ENCODE measurements around the gene CSTF1. TPM values are rescaled to one million over a fixed set of nuclear protein-coding genes. Genes with fewer than 3 reads are reported as not detected.

Gene CSTF1
- polyA plus RNA-seq, 4 donors, result 9.2 to 28.2 (median 11.3) TPM

DNA sequence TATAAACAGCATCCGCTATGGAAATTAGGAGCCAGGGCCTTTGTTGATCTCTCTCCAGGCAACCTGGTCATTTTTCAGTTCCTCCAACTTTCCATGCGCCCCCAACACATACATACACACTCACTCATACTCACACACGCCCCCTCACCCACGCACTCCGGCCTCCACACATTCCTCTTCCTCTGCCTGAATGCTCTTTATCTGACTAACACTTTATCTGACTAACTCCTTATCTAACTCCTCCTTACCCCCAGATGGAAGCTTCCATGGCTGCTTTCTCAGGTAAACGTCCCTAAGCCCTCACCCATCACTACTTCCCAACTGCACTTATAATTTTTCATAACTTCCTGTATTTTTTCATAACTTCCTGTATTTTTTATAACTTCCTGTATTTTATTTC is 37.1 kb downstream of the CSTF1 start:
- Histone ChIP-seq H3K36me3 (ENCODE audit: control insufficient read depth in 3 of 3, insufficient read depth in 2 of 3, low read depth in 1 of 3, low read length in 3 of 3) (no peaks in the 10 kb centered on the region), H3K4me1 (ENCODE audit: control insufficient read depth in 3 of 3, insufficient read depth in 2 of 3, low read depth in 1 of 3, low read length in 2 of 3) (peaks cover 0 to 5% (median 0%) of the 10 kb centered on the region in 3 donors), H3K27me3 (ENCODE audit: control insufficient read depth in 3 of 3, insufficient read depth in 3 of 3, low read length in 3 of 3) (no peaks in the 10 kb centered on the region), H3K4me3 (ENCODE audit: low read depth in 1 of 3, low read length in 3 of 3) (no peak overlapping the region), H3K27ac (ENCODE audit: low read depth in 1 of 3, low read length in 2 of 3) (peak overlapping the region in 1 of 3 donors; percentile 17), H3K9me3 (ENCODE audit: control insufficient read depth in 2 of 2, insufficient read depth in 1 of 2, low read depth in 1 of 2, low read length in 1 of 2) (no peaks in the 10 kb centered on the region)
- FAIRE-seq (no peak), DNase-seq (no peak)
- WGBS, 3 donors, result 51 to 62% (median 60%) methylated on average over 6 of the region's 6 CpGs

DNA sequence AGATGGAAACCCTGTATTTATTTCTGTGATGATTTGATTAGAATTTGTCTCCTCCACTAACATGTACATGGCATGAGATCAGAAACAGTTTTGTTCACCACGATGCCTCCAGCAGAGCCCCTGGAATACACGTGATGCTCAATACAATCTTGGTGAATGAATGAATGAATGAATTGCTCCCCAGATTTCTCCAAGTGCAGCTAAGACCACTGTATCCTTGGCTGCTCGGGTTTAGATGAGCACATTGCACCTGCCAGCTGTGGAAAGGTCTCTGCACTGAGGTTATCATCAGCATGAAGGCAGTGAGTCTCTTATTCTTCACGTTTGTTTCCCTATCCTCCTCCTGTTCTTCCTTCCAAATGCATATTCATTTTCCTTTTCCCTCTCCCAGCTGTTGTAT is 37.5 kb downstream of the CSTF1 start:
- WGBS, 3 donors, result 40 to 55% (median 49%) methylated on average over 4 of the region's 4 CpGs
- DNase-seq (no peak), FAIRE-seq (no peak)
- Histone ChIP-seq H3K27ac (ENCODE audit: low read depth in 1 of 3, low read length in 2 of 3) (peak overlapping the region in 1 of 3 donors; percentile 35), H3K9me3 (ENCODE audit: control insufficient read depth in 2 of 2, insufficient read depth in 1 of 2, low read depth in 1 of 2, low read length in 1 of 2) (no peaks in the 10 kb centered on the region), H3K36me3 (ENCODE audit: control insufficient read depth in 3 of 3, insufficient read depth in 2 of 3, low read depth in 1 of 3, low read length in 3 of 3) (no peaks in the 10 kb centered on the region), H3K4me1 (ENCODE audit: control insufficient read depth in 3 of 3, insufficient read depth in 2 of 3, low read depth in 1 of 3, low read length in 2 of 3) (peaks cover 0 to 5% (median 0%) of the 10 kb centered on the region in 3 donors), H3K27me3 (ENCODE audit: control insufficient read depth in 3 of 3, insufficient read depth in 3 of 3, low read length in 3 of 3) (no peaks in the 10 kb centered on the region), H3K4me3 (ENCODE audit: low read depth in 1 of 3, low read length in 3 of 3) (no peak overlapping the region)

DNA sequence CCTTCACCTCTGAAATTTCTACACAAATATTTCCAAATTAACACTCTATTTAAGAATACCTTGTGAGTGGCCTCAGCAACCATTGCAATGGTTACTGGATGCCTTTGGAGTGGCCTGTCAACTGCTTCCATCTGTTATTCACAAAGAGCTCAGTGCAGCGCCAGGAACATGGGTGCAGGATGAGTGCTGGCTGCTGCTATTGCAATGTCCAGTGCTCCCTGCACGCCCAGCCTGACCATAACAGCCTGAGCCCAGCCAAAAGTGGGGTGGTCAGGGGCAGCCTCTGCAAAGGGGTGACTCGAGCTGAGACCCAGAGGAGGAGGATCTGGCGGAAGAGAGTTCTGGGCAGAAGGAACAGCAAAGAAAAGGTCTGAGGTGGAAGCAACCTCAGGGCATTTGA is 38.0 kb downstream of the CSTF1 start:
- Histone ChIP-seq H3K27ac (ENCODE audit: low read depth in 1 of 3, low read length in 2 of 3) (no peak overlapping the region), H3K4me3 (ENCODE audit: low read depth in 1 of 3, low read length in 3 of 3) (no peak overlapping the region), H3K36me3 (ENCODE audit: control insufficient read depth in 3 of 3, insufficient read depth in 2 of 3, low read depth in 1 of 3, low read length in 3 of 3) (no peaks in the 10 kb centered on the region), H3K9me3 (ENCODE audit: control insufficient read depth in 2 of 2, insufficient read depth in 1 of 2, low read depth in 1 of 2, low read length in 1 of 2) (no peaks in the 10 kb centered on the region), H3K4me1 (ENCODE audit: control insufficient read depth in 3 of 3, insufficient read depth in 2 of 3, low read depth in 1 of 3, low read length in 2 of 3) (peaks cover 0 to 5% (median 0%) of the 10 kb centered on the region in 3 donors), H3K27me3 (ENCODE audit: control insufficient read depth in 3 of 3, insufficient read depth in 3 of 3, low read length in 3 of 3) (no peaks in the 10 kb centered on the region)
- DNase-seq (no peak), FAIRE-seq (no peak)
- 59 to 66% (median 65%) methylated on average over 4 of the region's 4 CpGs for WGBS, 3 donors

DNA sequence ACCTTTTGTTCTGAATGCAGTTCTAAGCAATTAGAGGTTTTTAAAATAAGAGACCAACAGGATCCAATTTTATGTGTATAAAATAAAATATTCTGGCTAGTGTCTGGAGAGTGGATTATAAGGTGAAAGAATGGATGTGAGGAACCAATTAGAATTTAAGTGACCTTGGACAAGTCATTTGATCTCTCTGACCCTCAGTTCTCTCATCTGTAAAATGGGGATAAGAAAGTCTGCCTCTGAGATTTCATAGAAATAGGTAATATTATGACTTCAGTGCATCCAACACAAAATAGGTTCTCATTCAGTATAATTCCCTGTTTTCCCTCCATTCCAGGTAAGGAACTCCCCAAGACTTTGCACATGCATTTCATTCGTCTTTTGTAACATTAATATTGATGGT is 38.5 kb downstream of the CSTF1 start:
- Histone ChIP-seq H3K36me3 (ENCODE audit: control insufficient read depth in 3 of 3, insufficient read depth in 2 of 3, low read depth in 1 of 3, low read length in 3 of 3) (no peaks in the 10 kb centered on the region), H3K4me3 (ENCODE audit: low read depth in 1 of 3, low read length in 3 of 3) (no peak overlapping the region), H3K27me3 (ENCODE audit: control insufficient read depth in 3 of 3, insufficient read depth in 3 of 3, low read length in 3 of 3) (no peaks in the 10 kb centered on the region), H3K9me3 (ENCODE audit: control insufficient read depth in 2 of 2, insufficient read depth in 1 of 2, low read depth in 1 of 2, low read length in 1 of 2) (no peaks in the 10 kb centered on the region), H3K4me1 (ENCODE audit: control insufficient read depth in 3 of 3, insufficient read depth in 2 of 3, low read depth in 1 of 3, low read length in 2 of 3) (peaks cover 0 to 5% (median 0%) of the 10 kb centered on the region in 3 donors), H3K27ac (ENCODE audit: low read depth in 1 of 3, low read length in 2 of 3) (no peak overlapping the region)
- 75 to 91% (median 88%) methylated on average over 1 of the region's 1 CpG for WGBS, 3 donors
- FAIRE-seq (no peak), DNase-seq (no peak)

DNA sequence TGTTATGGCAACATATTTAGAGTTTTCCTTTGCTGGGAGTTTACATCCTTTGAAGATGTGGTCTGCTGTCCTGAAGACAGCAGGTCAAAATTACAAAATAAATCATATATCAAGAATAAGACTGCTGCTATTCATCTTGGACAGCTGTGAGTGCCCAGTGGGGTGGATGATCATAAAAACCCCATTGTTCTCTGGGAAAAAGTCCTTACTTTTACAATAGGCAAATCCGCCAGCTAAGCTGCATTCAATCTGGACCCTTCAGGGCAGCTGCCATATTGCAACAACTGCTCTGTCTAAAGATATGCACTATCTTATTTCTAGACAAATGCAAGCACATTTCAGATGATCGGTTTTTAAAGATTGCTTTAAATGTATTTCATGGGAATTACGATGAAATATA is 39.0 kb downstream of the CSTF1 start:
- FAIRE-seq (no peak), DNase-seq (no peak)
- Histone ChIP-seq H3K27ac (ENCODE audit: low read depth in 1 of 3, low read length in 2 of 3) (no peak overlapping the region), H3K27me3 (ENCODE audit: control insufficient read depth in 3 of 3, insufficient read depth in 3 of 3, low read length in 3 of 3) (no peaks in the 10 kb centered on the region), H3K9me3 (ENCODE audit: control insufficient read depth in 2 of 2, insufficient read depth in 1 of 2, low read depth in 1 of 2, low read length in 1 of 2) (no peaks in the 10 kb centered on the region), H3K4me3 (ENCODE audit: low read depth in 1 of 3, low read length in 3 of 3) (no peak overlapping the region), H3K4me1 (ENCODE audit: control insufficient read depth in 3 of 3, insufficient read depth in 2 of 3, low read depth in 1 of 3, low read length in 2 of 3) (peaks cover 0 to 5% (median 0%) of the 10 kb centered on the region in 3 donors), H3K36me3 (ENCODE audit: control insufficient read depth in 3 of 3, insufficient read depth in 2 of 3, low read depth in 1 of 3, low read length in 3 of 3) (no peaks in the 10 kb centered on the region)
- 76 to 90% (median 86%) methylated on average over 3 of the region's 3 CpGs for WGBS, 3 donors

DNA sequence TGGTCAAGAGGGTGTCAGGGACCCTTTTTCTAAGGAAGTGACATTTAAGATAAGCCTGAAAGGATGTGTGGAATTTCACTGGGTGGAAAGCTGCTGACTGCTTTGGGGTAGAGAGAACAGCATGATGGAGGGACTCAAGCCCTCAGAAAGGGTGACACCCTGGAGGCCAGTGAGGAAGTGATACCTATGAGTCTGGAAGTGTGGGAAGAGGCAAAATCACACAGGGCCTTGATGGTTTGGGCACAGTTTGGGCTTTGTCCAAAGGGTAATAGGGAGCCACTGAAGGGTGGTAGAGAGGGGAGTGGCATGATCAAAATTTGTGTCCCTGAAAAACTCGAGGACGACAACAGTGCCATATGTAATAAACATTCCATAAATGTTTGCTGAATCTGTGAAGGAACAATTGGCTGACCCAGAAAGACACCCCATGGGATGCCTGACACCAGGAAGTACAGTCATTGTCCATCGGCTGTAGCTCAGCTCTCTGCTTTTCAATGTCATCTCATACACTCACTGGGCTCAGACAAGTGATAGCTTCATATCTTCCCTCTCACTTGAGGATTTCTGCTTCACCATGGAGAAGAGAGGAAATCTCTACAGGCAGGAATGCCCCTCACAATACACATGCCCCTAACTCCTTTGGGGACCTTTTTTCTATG is 40.9 kb downstream of the CSTF1 start:
- H3K27me3 ChIP-seq (ENCODE audit: control insufficient read depth in 3 of 3, insufficient read depth in 3 of 3, low read length in 3 of 3), result no peaks in the 10 kb centered on the region
- DNase-seq, result no peak
- H3K4me1 ChIP-seq (ENCODE audit: control insufficient read depth in 3 of 3, insufficient read depth in 2 of 3, low read depth in 1 of 3, low read length in 2 of 3), result peaks cover 0 to 5% (median 0%) of the 10 kb centered on the region in 3 donors
- no peak overlapping the region for H3K27ac ChIP-seq (ENCODE audit: low read depth in 1 of 3, low read length in 2 of 3)
- no peaks in the 10 kb centered on the region for H3K36me3 ChIP-seq (ENCODE audit: control insufficient read depth in 3 of 3, insufficient read depth in 2 of 3, low read depth in 1 of 3, low read length in 3 of 3)
- no peak overlapping the region for H3K4me3 ChIP-seq (ENCODE audit: low read depth in 1 of 3, low read length in 3 of 3)
- no peak for FAIRE-seq
- 47 to 75% (median 58%) methylated on average over 3 of the region's 3 CpGs for WGBS, 3 donors
- no peaks in the 10 kb centered on the region for H3K9me3 ChIP-seq (ENCODE audit: control insufficient read depth in 2 of 2, insufficient read depth in 1 of 2, low read depth in 1 of 2, low read length in 1 of 2)

DNA sequence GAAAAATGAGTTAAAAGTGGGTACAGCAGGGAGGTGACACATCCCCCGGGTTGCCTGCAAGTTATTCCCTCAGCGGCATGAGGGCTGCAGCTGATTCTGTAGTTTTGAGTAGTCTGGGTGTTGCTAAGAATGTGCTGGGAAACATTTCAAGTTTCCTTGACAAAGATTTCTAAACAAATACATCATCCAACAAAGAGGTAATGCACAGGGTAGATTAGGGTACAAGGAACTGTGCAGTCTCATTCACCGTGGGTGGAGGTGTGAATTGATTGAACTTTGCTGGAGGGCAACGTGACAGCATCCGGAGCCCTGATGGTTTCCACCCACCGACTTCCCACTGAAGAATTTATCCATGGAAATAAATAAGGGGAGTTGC is 41.4 kb downstream of the CSTF1 start:
- DNase-seq (no peak), FAIRE-seq (no peak)
- Histone ChIP-seq H3K4me1 (ENCODE audit: control insufficient read depth in 3 of 3, insufficient read depth in 2 of 3, low read depth in 1 of 3, low read length in 2 of 3) (peaks cover 0 to 5% (median 0%) of the 10 kb centered on the region in 3 donors), H3K9me3 (ENCODE audit: control insufficient read depth in 2 of 2, insufficient read depth in 1 of 2, low read depth in 1 of 2, low read length in 1 of 2) (no peaks in the 10 kb centered on the region), H3K27me3 (ENCODE audit: control insufficient read depth in 3 of 3, insufficient read depth in 3 of 3, low read length in 3 of 3) (no peaks in the 10 kb centered on the region), H3K4me3 (ENCODE audit: low read depth in 1 of 3, low read length in 3 of 3) (no peak overlapping the region), H3K36me3 (ENCODE audit: control insufficient read depth in 3 of 3, insufficient read depth in 2 of 3, low read depth in 1 of 3, low read length in 3 of 3) (no peaks in the 10 kb centered on the region), H3K27ac (ENCODE audit: low read depth in 1 of 3, low read length in 2 of 3) (no peak overlapping the region)
- WGBS, 3 donors, result 48 to 61% (median 54%) methylated on average over 6 of the region's 6 CpGs

DNA sequence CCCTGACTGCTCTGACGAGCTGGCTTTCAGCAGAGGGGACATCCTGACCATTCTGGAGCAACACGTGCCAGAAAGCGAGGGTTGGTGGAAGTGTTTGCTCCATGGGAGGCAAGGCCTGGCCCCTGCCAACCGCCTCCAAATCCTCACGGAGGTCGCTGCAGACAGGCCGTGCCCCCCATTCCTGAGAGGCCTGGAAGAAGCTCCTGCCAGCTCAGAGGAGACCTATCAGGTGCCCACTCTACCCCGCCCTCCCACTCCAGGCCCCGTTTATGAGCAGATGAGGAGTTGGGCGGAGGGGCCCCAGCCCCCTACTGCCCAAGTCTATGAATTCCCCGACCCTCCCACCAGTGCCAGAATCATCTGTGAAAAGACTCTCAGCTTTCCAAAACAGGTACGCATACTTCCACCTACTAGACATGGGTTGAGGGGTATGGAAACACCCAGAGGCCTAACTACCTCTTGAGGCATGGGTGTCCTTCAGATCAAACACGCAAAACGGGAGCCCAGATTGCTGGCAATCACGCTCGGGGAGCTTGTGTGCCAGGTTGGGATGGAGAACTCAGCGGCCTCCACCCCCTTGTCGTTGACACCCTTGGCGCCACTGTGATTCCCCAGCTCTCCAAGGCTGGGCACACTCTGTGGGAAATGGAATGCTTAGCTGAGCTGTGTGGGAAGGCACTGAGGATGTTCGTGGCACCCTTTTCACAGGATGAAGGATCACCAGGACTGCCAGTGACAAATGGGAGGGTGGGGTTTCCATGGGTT is 44.9 kb downstream of the CSTF1 start:
- Histone ChIP-seq H3K27ac (ENCODE audit: low read depth in 1 of 3, low read length in 2 of 3) (no peak overlapping the region), H3K4me1 (ENCODE audit: control insufficient read depth in 3 of 3, insufficient read depth in 2 of 3, low read depth in 1 of 3, low read length in 2 of 3) (peaks cover 0 to 6% (median 5%) of the 10 kb centered on the region in 3 donors), H3K4me3 (ENCODE audit: low read depth in 1 of 3, low read length in 3 of 3) (no peak overlapping the region), H3K27me3 (ENCODE audit: control insufficient read depth in 3 of 3, insufficient read depth in 3 of 3, low read length in 3 of 3) (no peaks in the 10 kb centered on the region), H3K9me3 (ENCODE audit: control insufficient read depth in 2 of 2, insufficient read depth in 1 of 2, low read depth in 1 of 2, low read length in 1 of 2) (no peaks in the 10 kb centered on the region), H3K36me3 (ENCODE audit: control insufficient read depth in 3 of 3, insufficient read depth in 2 of 3, low read depth in 1 of 3, low read length in 3 of 3) (no peaks in the 10 kb centered on the region)
- DNase-seq (no peak), FAIRE-seq (no peak)
- WGBS, 3 donors, result 85 to 88% (median 87%) methylated on average over 20 of the region's 20 CpGs
